22Rv1 (cell line): ENCODE results near the gene GALNT8.
"Not testable (repeated sequence)": the region's sequence is repeated elsewhere in the genome, so short reads cannot be mapped to it uniquely, and the experiment has no call there.

ENCODE experiments used
- H3K27ac ChIP-seq: fragments of 450-650 bp; 2 replicates; pipeline ENCODE4 v1.5.1; 2017
- ZFX ChIP-seq: fragments of 450-650 bp; IDR thresholded peaks from 2 replicates; pipeline ENCODE4 v1.6.1; 2017; ENCODE audit warnings: antibody characterized with exemption, borderline replicate concordance
- TF ChIP-seq, protein P1 (sequence below): fragments of 450-650 bp; IDR thresholded peaks from 2 replicates; pipeline ENCODE4 v1.5.1; 2017; ENCODE audit warnings: mild to moderate bottlenecking

GALNT8 gene

DNA sequence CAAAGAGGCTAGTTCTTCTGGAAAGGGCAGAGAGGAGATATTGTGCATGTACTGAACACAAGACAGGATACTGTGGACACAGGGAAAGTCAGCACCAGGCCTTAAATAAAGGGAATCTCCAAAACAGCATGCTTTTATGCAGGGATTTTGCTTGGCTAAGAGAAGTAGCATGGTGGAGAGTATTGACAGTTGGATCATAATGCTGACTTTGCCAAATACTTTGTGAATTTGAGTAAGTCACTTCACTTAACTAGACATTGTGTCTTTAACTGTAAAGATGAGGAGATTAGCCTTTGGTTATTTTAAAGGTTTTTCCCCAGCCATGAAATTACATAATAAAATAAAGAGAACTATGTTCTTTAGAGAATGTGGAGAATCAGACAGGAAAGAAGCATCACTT, 24.5 kb downstream of the GALNT8 start:
- TF ChIP-seq, protein P1, sequence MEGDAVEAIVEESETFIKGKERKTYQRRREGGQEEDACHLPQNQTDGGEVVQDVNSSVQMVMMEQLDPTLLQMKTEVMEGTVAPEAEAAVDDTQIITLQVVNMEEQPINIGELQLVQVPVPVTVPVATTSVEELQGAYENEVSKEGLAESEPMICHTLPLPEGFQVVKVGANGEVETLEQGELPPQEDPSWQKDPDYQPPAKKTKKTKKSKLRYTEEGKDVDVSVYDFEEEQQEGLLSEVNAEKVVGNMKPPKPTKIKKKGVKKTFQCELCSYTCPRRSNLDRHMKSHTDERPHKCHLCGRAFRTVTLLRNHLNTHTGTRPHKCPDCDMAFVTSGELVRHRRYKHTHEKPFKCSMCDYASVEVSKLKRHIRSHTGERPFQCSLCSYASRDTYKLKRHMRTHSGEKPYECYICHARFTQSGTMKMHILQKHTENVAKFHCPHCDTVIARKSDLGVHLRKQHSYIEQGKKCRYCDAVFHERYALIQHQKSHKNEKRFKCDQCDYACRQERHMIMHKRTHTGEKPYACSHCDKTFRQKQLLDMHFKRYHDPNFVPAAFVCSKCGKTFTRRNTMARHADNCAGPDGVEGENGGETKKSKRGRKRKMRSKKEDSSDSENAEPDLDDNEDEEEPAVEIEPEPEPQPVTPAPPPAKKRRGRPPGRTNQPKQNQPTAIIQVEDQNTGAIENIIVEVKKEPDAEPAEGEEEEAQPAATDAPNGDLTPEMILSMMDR = no peak
- no peak for TF ChIP-seq ZFX
- H3K27ac ChIP-seq = no peak overlapping the region

DNA sequence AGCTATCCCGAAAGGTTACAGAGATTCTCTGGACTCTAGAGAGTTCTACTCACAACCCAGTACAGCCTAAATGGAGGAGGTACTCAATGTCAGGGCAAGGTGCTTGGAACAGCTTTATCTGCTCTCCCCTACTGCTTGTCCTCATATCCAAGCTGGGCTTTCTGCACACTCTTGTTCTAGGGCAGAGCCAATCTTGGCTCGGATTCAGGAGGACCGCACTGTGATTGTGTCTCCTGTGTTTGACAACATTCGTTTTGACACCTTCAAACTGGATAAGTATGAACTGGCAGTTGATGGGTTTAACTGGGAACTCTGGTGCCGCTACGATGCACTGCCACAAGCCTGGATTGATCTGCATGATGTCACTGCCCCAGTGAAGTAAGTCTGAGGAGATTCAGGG, 25.0 kb downstream of the GALNT8 start:
- H3K27ac ChIP-seq = no peak overlapping the region
- TF ChIP-seq, protein P1 = no peak
- no peak for TF ChIP-seq ZFX

DNA sequence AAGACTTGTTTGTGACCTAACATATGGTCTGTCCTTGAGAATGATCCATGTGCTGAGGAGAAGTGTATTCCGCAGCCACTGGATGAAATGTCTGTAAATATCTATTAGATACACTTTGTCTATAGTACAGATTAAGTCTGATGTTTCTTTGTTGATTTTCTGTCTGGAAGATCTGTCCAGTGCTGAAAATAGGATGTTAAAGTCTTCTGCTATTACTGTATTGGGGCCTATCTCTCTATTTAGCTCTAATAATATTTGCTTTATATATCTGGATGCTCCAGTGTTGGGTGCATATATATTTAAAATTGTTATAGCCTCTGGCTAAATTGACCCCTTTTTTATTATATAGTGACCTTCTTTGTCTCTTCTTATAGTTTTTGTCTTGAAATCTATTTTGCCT, 31.5 kb downstream of the GALNT8 start:
- H3K27ac ChIP-seq = not testable (repeated sequence)

DNA sequence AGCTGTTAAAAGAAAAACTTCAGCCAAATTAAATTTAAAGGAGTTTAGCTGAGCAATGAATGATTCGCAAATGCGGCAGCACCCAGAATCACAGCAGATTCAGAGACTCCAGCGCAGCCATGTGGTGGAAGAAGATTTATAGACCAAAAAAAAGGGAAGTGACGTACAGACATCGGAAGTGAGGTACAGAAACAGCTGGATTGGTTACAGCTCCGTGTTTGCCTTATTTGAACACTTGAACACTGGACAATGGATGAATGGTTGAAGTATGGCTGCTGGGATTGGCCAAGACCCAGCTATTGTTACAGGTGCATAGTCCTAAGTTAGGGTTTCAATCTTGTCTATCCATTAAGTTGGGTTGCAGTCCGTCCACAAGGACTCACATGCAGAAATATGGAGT, 42.6 kb downstream of the GALNT8 start:
- TF ChIP-seq, protein P1 = no peak
- TF ChIP-seq ZFX = no peak
- H3K27ac ChIP-seq = no peak overlapping the region

DNA sequence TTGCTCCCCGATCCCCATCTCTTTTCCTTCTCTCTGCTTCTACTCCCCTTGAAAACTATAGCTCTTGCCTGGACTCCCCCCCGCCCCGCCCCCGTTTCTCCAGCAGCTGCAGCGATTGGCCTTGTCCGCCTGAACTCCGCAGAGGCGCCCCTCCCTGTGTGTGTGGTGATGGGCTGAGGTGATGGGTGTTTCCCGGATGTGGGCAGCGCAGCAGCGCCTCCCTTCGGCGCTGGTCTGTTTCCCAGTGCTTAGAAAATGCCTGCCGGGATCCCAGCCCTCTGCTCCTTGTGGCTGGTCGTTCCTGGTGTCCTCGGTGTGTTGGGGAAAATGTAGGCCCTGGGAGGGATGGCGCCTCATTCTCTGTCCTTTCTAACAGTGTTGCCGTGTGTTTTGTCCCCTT, 43.3 kb downstream of the GALNT8 start:
- no peak for TF ChIP-seq ZFX
- TF ChIP-seq, protein P1 = peak; percentile 93
- peak overlapping the region; percentile 55 for H3K27ac ChIP-seq

DNA sequence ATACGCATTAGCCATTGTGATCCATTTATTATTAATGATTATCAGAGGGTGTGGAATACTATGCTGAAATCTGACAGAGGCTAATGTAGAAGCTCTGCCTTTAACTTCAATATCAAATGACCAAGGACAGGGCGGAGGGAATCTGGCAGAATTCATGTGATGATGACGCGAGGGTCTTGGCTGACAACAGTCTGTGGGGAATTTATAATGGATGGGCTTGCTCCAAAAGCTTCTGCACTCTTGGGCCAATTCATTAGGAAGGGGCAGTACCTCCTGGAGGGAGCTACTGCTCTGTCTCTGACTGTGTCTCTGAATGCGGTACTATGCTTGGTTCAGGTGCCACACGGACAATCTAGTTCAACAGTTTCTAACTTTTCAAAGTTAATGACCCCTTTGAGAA, 46.2 kb downstream of the GALNT8 start:
- TF ChIP-seq, protein P1 = no peak
- TF ChIP-seq ZFX = no peak
- H3K27ac ChIP-seq = no peak overlapping the region

DNA sequence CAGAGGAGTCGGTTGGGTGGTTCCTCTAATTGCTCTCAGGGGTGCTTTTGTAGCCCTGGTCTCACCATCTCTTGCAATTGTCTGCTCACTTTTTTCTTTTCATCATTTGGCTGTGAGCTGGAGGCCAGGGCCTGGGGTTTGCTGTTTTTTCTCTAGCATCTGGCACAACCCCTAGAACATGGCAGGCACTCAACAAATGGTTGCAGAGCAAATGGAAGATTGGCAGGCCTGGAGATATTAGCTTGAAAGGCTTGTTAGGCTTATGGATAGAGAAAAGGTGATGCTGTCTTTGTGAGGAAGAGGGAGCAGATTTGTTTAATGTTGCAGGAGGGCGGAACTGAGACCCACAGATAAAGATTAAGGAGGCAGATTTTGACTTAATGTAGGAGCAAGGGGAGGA, 47.0 kb downstream of the GALNT8 start:
- TF ChIP-seq ZFX = no peak
- TF ChIP-seq, protein P1 = no peak
- H3K27ac ChIP-seq = no peak overlapping the region

DNA sequence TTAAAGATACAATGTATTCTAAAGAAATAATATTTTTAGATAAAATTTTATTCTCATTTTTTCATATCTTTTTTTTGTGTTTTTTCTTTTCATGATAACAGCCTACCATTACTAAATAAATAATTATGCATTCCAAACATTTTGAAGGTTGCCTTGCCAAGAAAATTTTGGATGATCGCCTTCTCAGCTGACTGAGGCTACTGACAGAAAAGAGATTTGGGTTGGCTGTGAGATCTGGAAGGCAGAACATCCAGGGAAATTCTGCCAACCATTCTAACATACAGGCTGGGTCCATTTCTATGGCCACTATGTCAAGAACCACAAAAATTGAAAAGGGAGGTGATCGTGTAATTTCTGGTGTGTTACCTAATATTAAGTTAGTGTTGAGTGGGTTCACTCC, 48.1 kb downstream of the GALNT8 start:
- no peak for TF ChIP-seq ZFX
- TF ChIP-seq, protein P1 = no peak
- no peak overlapping the region for H3K27ac ChIP-seq
